GM21825 (cell line): ENCODE results near the gene PPP1R18.
"Not testable (repeated sequence)": the region's sequence is repeated elsewhere in the genome, so short reads cannot be mapped to it uniquely, and the experiment has no call there.

Source experiments
- ATAC-seq: cut with Tn5 transposase; IDR thresholded peaks from one replicate; pipeline ENCODE4 v1.9.1; 2021; ENCODE audit warnings: mild to moderate bottlenecking, moderate library complexity; ENCODE audit not compliant: unreplicated experiment

PPP1R18 gene

GRCh38 chr6:30686009-30686907 lies at the start of gene PPP1R18:
PPP1R18 (minus strand) TSS chr6:30686645; CDS start chr6:30686018, 627 bp downstream.
- ATAC-seq = no peak

- ATAC-seq = no peak
Measured at GRCh38 chr6:30735668-30736314, 49.3 kb upstream of the PPP1R18 start.

- no peak for ATAC-seq
Measured at GRCh38 chr6:30732237-30732943, 45.9 kb upstream of the PPP1R18 start.

GRCh38 chr6:30730601-30731435 lies 44.4 kb upstream of the PPP1R18 start:
- ATAC-seq = peak; percentile 50

GRCh38 chr6:30727920-30728553 lies 41.6 kb upstream of the PPP1R18 start:
- no peak for ATAC-seq

GRCh38 chr6:30726506-30727413 lies 40.3 kb upstream of the PPP1R18 start:
- no peak for ATAC-seq

- ATAC-seq = no peak
Measured at GRCh38 chr6:30725713-30726505, 39.5 kb upstream of the PPP1R18 start.

GRCh38 chr6:30724906-30725667 lies 38.6 kb upstream of the PPP1R18 start:
- ATAC-seq = no peak

GRCh38 chr6:30723843-30724741 lies 37.6 kb upstream of the PPP1R18 start:
- not testable (repeated sequence) for ATAC-seq

- not testable (repeated sequence) for ATAC-seq
Measured at GRCh38 chr6:30723159-30723842, 36.9 kb upstream of the PPP1R18 start.

GRCh38 chr6:30722280-30723112 lies 36.1 kb upstream of the PPP1R18 start:
- ATAC-seq = no peak

- ATAC-seq = not testable (repeated sequence)
Measured at GRCh38 chr6:30722025-30722279, 35.5 kb upstream of the PPP1R18 start.

- ATAC-seq = peak; percentile 34
Measured at GRCh38 chr6:30721198-30722024, 35.0 kb upstream of the PPP1R18 start.

- ATAC-seq = no peak
Measured at GRCh38 chr6:30720738-30721197, 34.3 kb upstream of the PPP1R18 start.
